AG08396 (cell line): ENCODE results near the gene OTUD7B.

Experiments used
- DNase-seq: peaks from one replicate; pipeline ENCODE4 v3.0.0; 2012; ENCODE audit warnings: low spot score, mixed read lengths

The OTUD7B gene

DNA sequence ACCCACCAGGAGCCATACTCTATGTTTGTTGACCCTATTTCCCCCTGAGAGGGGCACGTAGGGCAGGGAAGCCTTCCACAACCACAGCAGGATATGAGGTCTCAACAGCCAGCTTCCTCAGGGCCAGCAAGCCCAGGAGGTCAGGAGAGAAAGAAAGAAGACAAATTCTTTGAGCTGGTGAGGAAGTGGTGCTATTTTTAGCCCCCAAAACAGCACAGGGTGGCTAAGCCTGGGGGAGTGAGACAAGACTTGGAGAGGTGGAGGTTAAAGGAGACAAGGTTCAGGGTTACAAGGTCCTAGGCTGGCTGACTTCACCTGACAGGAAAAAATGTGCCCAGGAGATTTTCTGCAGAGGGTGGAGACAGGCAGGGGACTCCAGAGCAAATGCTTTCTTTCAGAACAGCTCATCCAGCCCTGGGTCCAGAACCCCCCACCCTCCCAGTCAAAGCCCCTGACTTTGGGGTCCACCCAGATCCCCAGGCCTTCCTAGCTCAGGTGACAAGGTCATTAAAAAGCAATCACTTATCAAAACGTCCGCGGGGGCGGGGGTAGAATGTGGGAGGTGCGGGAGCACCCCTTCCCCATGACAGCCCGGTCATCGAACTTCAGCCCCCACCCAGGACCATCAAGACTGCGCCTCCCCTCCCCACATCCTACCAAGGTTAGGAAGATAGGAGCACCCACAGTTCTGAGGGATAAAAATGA lies 94.2 kb downstream of the OTUD7B start:
- DNase-seq: no peak

DNA sequence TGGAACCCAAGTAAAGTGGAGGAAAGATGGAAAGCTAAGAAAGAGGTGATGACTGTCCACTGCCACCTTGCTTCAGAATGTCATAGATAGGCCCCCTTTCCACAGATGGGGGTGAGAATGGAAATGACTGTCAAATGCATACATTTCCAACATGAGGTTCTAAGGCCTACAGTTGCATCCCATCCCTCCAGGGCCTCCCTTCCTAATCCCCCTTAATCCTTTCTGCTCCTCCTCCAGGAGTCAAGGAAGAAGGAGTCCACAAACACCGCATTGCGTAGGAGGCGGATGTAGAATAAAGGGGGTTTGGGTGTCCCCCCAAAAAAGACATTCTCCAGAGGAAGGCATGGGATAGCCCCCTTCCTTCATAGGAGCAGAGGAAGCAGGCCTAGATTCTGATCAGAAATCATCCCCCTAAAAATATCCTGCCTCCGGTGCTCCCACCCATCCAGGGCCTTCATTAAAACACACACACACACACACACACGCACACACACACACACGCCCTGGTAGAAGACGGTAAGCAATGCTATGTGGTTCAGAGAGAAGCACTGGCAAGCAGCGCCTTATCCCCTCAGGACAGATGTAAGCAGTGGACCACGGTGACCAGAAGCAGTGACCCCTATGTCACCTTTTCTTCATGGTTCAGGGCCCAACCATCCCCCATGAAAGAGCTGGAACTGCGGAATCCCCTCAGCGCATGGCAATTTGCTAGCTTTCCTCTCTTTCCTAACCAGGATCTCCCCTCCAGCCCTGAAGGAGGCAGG lies 94.9 kb downstream of the OTUD7B start:
- no peak for DNase-seq

DNA sequence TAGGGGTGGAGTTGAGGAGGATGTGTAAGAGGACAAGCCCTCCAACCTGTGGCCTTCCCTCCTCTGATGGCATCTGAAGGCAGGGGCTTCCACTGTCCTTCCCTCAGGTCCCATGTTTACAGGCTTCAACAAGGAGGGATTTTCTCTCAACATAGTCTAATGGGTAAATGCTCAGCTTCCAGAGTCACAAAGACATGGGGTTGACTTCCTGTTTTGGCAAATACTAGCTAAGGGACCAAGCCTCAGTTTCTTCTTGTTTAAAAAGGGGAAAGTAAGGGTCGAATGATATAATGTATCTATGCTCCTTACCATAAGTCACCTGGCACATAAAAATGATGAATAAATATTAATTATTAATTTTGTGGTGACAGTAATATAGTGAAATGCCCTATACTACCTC lies 96.0 kb downstream of the OTUD7B start:
- no peak for DNase-seq

DNA sequence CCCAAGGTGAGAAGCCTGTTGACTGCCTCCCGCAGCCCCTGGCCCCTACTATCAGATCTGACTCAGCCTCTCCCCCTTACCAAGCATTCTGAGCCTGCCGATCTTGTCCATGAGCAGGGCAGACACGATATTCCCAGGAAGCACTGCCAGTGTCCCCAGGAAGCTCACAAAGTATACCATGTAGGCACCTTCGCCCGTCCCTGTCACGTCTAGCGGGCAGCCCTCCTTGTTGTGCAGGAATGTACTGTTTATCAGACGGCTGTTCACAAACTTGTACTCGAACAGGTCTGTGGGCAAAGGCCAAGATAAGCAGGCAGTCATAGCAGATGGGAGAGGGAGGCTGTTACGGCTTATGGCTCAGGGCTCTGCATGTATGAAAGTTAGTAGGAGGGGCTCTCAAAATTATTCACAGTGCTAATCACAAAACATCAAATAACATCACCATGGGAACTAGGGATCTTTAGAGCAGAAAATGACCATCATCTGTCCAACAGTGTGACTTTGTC lies 103.9 kb downstream of the OTUD7B start:
- DNase-seq: no peak

DNA sequence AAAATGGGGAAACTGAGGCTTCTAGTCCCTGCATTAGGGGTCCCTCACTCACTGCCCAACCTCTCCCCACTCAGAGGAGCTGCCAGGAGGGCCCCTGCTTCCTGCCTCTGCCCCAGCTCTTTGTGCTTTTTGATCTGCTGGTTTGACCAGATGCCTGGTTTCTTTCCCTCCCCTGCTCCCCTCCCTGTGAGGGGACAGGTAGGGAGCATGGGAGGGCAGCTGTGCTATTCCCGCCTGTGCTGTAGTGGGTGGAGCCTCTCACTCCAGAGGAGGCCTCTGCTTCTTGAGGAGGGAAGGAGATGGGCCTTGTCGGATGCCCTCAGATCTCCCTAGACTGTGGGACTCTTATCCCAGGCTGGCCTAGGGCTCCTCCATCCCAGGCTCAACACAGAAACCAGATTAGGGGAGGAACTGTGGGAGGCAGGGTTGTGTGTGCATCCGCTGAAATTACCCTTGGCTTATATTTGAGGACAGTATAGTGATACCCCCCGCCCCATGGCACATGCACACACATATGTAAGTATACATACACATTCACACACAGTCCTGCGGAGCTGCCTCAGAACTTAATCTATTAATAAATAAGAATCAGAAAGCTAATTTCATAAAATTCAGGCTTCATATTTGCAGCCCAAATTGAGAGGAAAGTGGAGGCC lies 106.6 kb downstream of the OTUD7B start:
- no peak for DNase-seq

DNA sequence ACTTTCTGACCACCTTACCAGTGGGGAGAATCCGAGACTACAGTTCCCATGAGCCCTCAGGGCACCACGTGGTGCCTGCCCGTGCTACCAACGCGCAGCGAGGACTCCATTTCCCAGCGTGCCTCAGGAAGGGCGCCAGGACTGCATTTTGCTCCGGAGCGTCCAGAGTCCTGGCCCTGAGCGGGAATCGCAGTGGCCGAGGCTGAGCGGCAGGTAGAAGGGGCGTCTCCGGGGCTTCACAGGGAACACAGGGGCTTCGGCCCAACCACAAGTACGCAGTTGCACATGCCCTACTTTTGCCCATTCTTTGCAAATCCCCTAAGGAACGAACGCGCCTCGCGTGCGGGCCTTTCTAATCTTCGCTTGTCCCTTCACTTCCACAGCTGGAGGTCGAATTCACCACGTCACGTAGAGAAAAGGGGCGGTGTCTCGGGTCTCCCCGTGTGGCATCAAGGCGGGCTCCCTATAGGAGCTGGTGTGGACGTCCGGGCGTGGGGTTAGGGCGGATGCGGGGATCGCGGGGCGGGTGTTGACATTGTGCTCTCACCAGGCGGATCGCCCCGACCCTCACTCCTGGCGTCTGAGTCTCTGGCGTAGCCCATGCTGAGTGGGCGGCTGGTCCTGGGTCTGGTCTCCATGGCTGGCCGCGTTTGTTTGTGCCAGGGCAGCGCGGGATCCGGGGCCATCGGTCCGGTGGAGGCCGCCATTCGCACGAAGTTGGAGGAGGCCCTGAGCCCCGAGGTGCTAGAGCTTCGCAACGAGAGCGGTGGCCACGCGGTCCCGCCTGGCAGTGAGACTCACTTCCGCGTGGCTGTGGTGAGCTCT lies 110.9 kb downstream of the OTUD7B start, which contains the start of gene BOLA1:
TSS of gene BOLA1 (plus strand) at position 109 of the 825 bp plus-strand sequence. CDS start at position 601, 492 bp downstream.
- peak; percentile 95 for DNase-seq

DNA sequence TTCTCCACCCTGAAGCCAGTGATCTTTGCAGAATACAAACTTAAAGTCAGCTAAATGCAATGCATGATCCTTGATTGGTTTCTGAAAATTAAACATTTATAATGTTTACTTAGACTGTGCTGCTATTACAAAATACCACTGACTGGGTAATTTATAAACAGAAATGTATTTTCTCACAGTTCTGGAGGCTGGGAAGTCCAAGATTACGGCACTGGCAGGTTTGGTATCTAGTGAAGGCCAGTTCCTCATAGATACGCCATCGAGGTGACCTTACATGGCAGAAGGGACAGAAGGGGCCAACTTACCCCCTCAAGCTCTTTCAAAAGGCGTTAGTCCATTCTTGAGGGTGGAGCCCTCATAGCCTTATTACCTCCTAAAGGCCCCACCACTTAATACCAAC lies 114.0 kb downstream of the OTUD7B start:
- no peak for DNase-seq

DNA sequence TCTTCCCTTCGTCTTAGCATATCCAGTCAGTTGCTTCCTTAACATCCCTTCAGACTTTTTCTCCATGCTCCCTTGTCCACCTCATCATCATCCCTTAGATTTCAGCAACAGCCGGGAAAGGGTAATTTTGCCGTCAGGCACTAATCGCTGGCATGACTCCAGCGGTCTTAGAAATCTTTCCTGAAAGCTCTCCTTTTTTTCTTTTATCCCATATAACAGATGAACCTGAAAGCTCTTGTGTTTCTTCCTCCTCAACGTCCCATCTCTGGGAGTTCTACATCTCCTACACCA lies 121.6 kb downstream of the OTUD7B start:
- no peak for DNase-seq

DNA sequence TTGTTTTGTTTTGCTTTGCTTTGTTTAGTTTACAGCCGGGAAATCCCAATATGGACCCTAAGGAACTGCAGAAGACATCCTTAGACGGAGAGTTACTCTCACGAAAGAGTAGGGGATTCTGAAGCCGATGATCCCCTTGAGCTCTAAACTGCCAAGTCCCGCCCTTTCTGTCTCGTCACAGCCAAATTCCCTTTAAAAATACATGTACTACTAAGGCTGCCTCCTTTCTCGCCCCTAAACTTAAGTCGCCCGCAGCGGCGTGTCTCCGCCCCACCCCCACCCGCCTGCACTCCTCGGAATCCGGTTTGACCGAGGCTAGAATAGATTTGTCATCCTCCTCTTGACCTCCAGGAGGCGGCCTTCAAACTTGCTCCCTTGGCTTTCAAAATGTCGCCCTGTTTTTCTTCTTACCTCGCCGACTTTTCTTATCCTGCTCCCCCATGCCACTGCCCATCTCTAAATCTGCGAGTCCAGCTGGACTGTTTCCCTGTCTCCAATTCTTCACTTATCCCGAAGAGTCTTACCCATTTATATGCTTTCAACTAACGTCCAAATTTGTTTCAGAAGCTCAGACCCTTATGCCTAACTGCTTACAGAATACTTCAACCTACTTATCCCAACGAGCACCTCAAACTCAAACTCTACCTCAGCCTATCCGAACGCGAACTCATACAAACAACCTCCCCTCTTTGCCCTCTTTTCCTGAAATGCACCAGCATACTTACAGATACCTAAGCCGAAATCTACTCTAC lies 122.1 kb downstream of the OTUD7B start:
- DNase-seq: peak; percentile 72
